GM18520 (cell line): ENCODE data around the gene SETD5.

ENCODE experiments used
- ATAC-seq: cut with Tn5 transposase; IDR thresholded peaks from one replicate; pipeline ENCODE4 v1.9.1; 2021; ENCODE audit not compliant: unreplicated experiment

SETD5 gene

GRCh38 chr3:9512456-9513045 lies 115.1 kb downstream of the SETD5 start:
- ATAC-seq: no peak

- no peak for ATAC-seq
Measured at GRCh38 chr3:9514306-9514705, 116.9 kb downstream of the SETD5 start.

GRCh38 chr3:9514956-9515355 lies 117.5 kb downstream of the SETD5 start:
- ATAC-seq: no peak

- ATAC-seq: no peak
Measured at GRCh38 chr3:9525078-9525477, 127.7 kb downstream of the SETD5 start.
